Loucy (cell line): ENCODE measurements around the gene CHD6.

Experiments used
- H2AFZ ChIP-seq: fragments of 200-600 bp; sonication (generic); 2 replicates; pipeline ENCODE4 v1.6.0; 2016; ENCODE audit warnings: antibody characterized with exemption, mild to moderate bottlenecking, low read length, moderate library complexity
- H3F3A ChIP-seq: fragments of 200-600 bp; 2 replicates; pipeline ENCODE4 v1.6.0; 2016; ENCODE audit warnings: antibody characterized with exemption, low read depth, mild to moderate bottlenecking
- H3K27me3 ChIP-seq: fragments of 200-600 bp; sonication (generic); 2 replicates; pipeline ENCODE4 v1.6.1; 2014; ENCODE audit warnings: low read length, mild to moderate bottlenecking; ENCODE audit not compliant: insufficient read depth, poor library complexity, severe bottlenecking
- H3K36me3 ChIP-seq: fragments of 200-600 bp; sonication (generic); 2 replicates; pipeline ENCODE4 v1.6.1; 2016; ENCODE audit warnings: low read length; ENCODE audit not compliant: insufficient read depth
- H3K4me1 ChIP-seq: fragments of 200-600 bp; sonication (generic); 2 replicates; pipeline ENCODE4 v1.5.1; 2014; ENCODE audit warnings: low read length, mild to moderate bottlenecking; ENCODE audit not compliant: insufficient read depth, poor library complexity, severe bottlenecking
- H3K4me2 ChIP-seq: fragments of 200-600 bp; sonication (generic); 2 replicates; pipeline ENCODE4 v1.6.0; 2014; ENCODE audit warnings: antibody characterized with exemption, low read length, low read depth, mild to moderate bottlenecking; ENCODE audit not compliant: poor library complexity, severe bottlenecking
- H3K4me3 ChIP-seq: fragments of 200-600 bp; sonication (generic); 2 replicates; pipeline ENCODE4 v1.5.1; 2014; ENCODE audit warnings: low read length, mild to moderate bottlenecking, mixed read lengths; ENCODE audit not compliant: poor library complexity, severe bottlenecking
- H3K79me2 ChIP-seq: fragments of 200-600 bp; sonication (generic); 2 replicates; pipeline ENCODE4 v1.6.1; 2014; ENCODE audit warnings: low read length; ENCODE audit not compliant: insufficient read depth
- H3K9ac ChIP-seq: fragments of 200-600 bp; sonication (generic); 2 replicates; pipeline ENCODE4 v1.6.0; 2014; ENCODE audit warnings: mild to moderate bottlenecking, low read depth, low read length, moderate library complexity; ENCODE audit not compliant: poor library complexity, severe bottlenecking
- H3K9me2 ChIP-seq: fragments of 200-600 bp; sonication (generic); replicated peaks from 2 replicates; pipeline ENCODE4 v1.6.1; 2016; ENCODE audit warnings: low read depth, low read length, mixed read lengths
- H3K9me3 ChIP-seq: fragments of 200-600 bp; sonication (generic); 2 replicates; pipeline ENCODE4 v1.6.1; 2014; ENCODE audit warnings: mild to moderate bottlenecking, antibody characterized with exemption, low read length, low read depth; ENCODE audit not compliant: insufficient read depth
- H4K20me1 ChIP-seq: fragments of 200-600 bp; sonication (generic); 2 replicates; pipeline ENCODE4 v1.6.0; 2014; ENCODE audit warnings: antibody characterized with exemption, low read length, mild to moderate bottlenecking; ENCODE audit not compliant: insufficient read depth, poor library complexity, severe bottlenecking
- EZH2phosphoT487 ChIP-seq: fragments of 200-600 bp; IDR thresholded peaks from 2 replicates; pipeline ENCODE4 v1.6.1; 2018; ENCODE audit warnings: antibody characterized with exemption, mild to moderate bottlenecking, moderate library complexity, borderline replicate concordance
- TF ChIP-seq, protein P1 (sequence below): fragments of 200-600 bp; sonication (generic); conservative IDR thresholded peaks from 2 replicates; pipeline ENCODE4 v1.5.1; 2014; ENCODE audit warnings: mild to moderate bottlenecking, antibody characterized with exemption, low read length

The CHD6 gene

DNA sequence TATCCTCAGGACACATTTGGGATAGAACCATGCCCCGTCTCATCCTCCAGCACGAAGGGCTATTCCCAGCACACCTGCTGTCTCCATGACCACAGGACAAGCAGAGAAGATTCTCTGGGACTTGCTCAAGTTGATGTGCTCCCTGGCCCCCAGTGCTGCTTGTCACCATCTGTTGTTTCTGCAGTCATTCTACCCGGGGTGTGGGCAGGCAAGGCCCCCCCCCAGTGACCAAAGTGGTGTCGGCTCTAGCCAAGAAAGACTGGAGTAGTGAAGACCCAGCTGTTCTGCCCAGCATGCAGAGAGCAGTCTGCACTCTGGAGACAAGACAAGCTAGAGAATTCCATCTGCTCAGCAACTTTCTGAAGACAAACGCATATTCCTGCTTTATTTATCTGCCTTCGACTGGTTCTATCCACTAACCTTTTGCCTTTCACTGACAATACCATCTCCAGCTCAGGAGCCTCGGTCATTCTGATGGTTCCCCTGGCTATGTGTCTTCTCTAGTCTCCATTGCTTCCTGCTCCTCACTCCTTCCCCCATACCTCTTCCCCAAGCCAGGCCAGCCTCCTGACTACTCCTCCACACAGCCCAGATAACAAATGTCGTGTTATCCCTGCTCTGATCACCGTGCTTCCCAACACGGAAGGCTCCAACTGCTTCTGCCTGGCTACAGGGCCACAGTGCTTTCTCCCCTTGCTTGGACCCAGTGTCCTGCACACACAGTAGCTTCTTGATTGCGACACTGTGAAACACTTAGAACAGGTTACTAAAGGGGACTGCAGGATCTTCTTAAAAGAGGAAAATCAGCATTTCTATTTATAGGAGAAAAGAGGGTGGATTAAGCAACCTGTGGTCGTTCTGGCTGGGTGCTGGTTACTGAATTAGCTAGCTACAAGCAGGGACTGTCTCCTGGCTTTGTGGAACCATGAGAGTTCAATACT, 164.9 kb downstream of the CHD6 start:
- Histone ChIP-seq H4K20me1 (no peaks in the 10 kb centered on the region), H3K27me3 (no peaks in the 10 kb centered on the region), H3K9ac (no peak overlapping the region), H3F3A (no peaks in the 10 kb centered on the region), H3K36me3 (peaks cover 84% of the 10 kb centered on the region; the same call in 1 of the 2 replicates), H3K4me1 (no peaks in the 10 kb centered on the region), H3K4me3 (no peak overlapping the region), H3K9me3 (no peaks in the 10 kb centered on the region), H3K4me2 (no peak overlapping the region), H2AFZ (no peak overlapping the region), H3K79me2 (no peaks in the 10 kb centered on the region), H3K9me2 (no peaks in the 10 kb centered on the region)
- TF ChIP-seq, protein P1, sequence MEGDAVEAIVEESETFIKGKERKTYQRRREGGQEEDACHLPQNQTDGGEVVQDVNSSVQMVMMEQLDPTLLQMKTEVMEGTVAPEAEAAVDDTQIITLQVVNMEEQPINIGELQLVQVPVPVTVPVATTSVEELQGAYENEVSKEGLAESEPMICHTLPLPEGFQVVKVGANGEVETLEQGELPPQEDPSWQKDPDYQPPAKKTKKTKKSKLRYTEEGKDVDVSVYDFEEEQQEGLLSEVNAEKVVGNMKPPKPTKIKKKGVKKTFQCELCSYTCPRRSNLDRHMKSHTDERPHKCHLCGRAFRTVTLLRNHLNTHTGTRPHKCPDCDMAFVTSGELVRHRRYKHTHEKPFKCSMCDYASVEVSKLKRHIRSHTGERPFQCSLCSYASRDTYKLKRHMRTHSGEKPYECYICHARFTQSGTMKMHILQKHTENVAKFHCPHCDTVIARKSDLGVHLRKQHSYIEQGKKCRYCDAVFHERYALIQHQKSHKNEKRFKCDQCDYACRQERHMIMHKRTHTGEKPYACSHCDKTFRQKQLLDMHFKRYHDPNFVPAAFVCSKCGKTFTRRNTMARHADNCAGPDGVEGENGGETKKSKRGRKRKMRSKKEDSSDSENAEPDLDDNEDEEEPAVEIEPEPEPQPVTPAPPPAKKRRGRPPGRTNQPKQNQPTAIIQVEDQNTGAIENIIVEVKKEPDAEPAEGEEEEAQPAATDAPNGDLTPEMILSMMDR = no peak
- no peak for TF ChIP-seq EZH2phosphoT487

DNA sequence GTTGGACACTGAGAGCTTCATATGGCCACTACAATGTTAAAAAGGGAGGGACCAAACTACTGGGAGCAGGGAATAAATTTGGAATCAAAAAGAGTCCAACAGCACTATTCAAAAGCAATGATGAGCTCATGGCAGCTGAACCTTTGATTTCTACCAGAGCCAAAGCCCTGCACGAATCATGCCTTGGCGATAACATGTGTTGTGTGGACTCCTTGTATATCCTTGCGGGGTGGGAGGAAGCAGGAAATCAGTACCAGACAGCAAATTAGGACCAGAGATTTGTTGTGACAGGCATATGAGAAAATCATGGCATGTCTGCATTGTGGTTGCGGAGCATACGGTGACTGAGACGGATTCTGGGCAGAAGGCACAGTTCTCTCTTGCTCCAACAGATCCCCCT, 166.0 kb downstream of the CHD6 start:
- Histone ChIP-seq H3K9me3 (no peaks in the 10 kb centered on the region), H3K79me2 (no peaks in the 10 kb centered on the region), H4K20me1 (no peaks in the 10 kb centered on the region), H2AFZ (no peak overlapping the region), H3K9ac (no peak overlapping the region), H3K27me3 (no peaks in the 10 kb centered on the region), H3K4me3 (no peak overlapping the region), H3K4me1 (no peaks in the 10 kb centered on the region), H3K9me2 (no peaks in the 10 kb centered on the region), H3K4me2 (no peak overlapping the region), H3F3A (no peaks in the 10 kb centered on the region), H3K36me3 (peaks cover 91% of the 10 kb centered on the region; the same call in 1 of the 2 replicates)
- no peak for TF ChIP-seq EZH2phosphoT487
- TF ChIP-seq, protein P1 = no peak

DNA sequence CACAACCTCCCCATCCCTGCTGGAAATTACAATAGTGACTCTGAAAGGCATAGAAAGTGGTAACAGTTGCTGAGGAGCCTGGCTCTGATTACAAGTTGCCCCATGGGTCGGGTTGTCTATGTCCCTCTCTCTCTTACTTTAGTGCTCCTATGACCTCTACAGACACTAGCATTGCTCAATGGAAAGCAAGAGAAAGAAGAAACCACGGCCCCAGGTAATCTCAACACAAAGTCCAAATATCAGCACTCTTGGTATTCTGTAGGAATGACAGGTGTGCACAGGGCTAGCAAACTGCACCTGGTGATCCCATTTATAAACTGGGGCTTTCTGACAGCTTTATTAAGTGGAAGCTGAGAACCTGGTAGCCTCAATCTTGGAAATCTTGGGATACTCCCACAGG, 171.2 kb downstream of the CHD6 start:
- Histone ChIP-seq H3K4me3 (no peak overlapping the region), H3K27me3 (no peaks in the 10 kb centered on the region), H4K20me1 (no peaks in the 10 kb centered on the region), H3K9me2 (no peaks in the 10 kb centered on the region), H2AFZ (no peak overlapping the region), H3K9me3 (no peaks in the 10 kb centered on the region), H3K9ac (no peak overlapping the region), H3F3A (no peaks in the 10 kb centered on the region), H3K36me3 (peaks cover 87% of the 10 kb centered on the region; the same call in 1 of the 2 replicates), H3K4me1 (no peaks in the 10 kb centered on the region), H3K79me2 (no peaks in the 10 kb centered on the region), H3K4me2 (no peak overlapping the region)
- no peak for TF ChIP-seq EZH2phosphoT487
- TF ChIP-seq, protein P1 = no peak
